ENCODE data around the gene IFNA4. TPM values are rescaled to one million over a fixed set of nuclear protein-coding genes. Genes with fewer than 3 reads are reported as not detected.

Gene IFNA4
- total RNA-seq, 1 donor from 2014 or later: not detected

GRCh38 chr9:21155501-21155900, 31.9 kb downstream of the IFNA4 start:
- intact Hi-C loops (cut with DNase I): no loop called here

GRCh38 chr9:21154018-21154608, 33.3 kb downstream of the IFNA4 start:
- Histone ChIP-seq H3K4me1 (no peaks in the 10 kb centered on the region), H3K27me3 (no peaks in the 10 kb centered on the region), H3K36me3 (no peaks in the 10 kb centered on the region), H3K4me3 (no peak overlapping the region), H3K9me3 (no peaks in the 10 kb centered on the region), H3K27ac (no peak overlapping the region)
- intact Hi-C loops (cut with DNase I): no loop called here
- DNase-seq (ENCODE audit: extremely low spot score in 2 of 2): no peak
- no peak for TF ChIP-seq POLR2AphosphoS5 (IDR thresholded peaks at IDR 0.05; ENCODE audit: insufficient read depth in 1 of 2, low read depth in 1 of 2)
- TF ChIP-seq CTCF (IDR thresholded peaks at IDR 0.05): no peak
- no peak for TF ChIP-seq POLR2A (IDR thresholded peaks at IDR 0.05)

More at GRCh38 chr9:21155501-21155900, 31.9 kb downstream of the IFNA4 start:
- no peaks in the 10 kb centered on the region for H3K27me3 ChIP-seq
- no peak for DNase-seq (ENCODE audit: extremely low spot score in 2 of 2)
- TF ChIP-seq POLR2A (IDR thresholded peaks at IDR 0.05): no peak
- no peak for TF ChIP-seq POLR2AphosphoS5 (IDR thresholded peaks at IDR 0.05; ENCODE audit: insufficient read depth in 1 of 2, low read depth in 1 of 2)
- TF ChIP-seq CTCF (IDR thresholded peaks at IDR 0.05): no peak
- H3K27ac ChIP-seq: no peak overlapping the region
- H3K36me3 ChIP-seq: no peaks in the 10 kb centered on the region
- no peaks in the 10 kb centered on the region for H3K9me3 ChIP-seq
- no peak overlapping the region for H3K4me3 ChIP-seq
- H3K4me1 ChIP-seq: no peaks in the 10 kb centered on the region

DNA sequence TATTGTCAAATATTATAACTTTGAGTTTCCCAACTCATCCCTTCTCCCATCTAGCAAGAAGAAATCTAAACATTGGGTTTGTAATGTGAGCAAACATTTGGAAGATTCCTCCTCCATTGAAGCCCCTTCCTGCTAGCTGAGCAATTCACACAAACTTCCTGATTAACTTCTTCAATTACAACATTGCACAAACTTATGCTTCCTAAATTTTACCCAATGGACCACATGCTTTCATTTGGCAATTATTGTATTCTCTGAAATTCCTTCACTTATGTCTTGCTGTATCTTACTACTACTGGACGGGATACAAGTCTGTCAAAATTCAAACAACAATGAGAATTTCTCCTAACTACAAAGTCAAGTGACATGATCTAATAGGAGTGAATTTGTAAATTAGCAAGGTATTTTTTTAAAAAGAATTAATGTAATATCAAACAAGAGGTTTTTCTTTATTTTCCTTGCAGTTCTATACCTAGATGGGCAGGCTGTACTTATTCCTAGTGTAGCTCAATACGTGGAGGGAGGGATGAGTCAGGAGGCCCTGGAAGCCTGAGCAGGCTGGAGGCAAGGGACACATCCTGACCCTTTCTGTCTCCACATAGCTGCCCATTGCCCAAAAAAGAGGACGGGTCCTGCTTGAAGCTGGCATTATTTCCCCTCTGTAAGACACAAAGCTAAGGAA, 33.9 kb downstream of the IFNA4 start:
- no peak for DNase-seq (ENCODE audit: extremely low spot score in 2 of 2)
- Histone ChIP-seq H3K4me1 (no peaks in the 10 kb centered on the region), H3K27me3 (no peaks in the 10 kb centered on the region), H3K27ac (no peak overlapping the region), H3K4me3 (no peak overlapping the region), H3K36me3 (no peaks in the 10 kb centered on the region), H3K9me3 (no peaks in the 10 kb centered on the region)
- intact Hi-C loops (cut with DNase I): no loop called here
- TF ChIP-seq CTCF (IDR thresholded peaks at IDR 0.05) (no peak), POLR2A (IDR thresholded peaks at IDR 0.05) (no peak), POLR2AphosphoS5 (IDR thresholded peaks at IDR 0.05; ENCODE audit: insufficient read depth in 1 of 2, low read depth in 1 of 2) (no peak)

DNA sequence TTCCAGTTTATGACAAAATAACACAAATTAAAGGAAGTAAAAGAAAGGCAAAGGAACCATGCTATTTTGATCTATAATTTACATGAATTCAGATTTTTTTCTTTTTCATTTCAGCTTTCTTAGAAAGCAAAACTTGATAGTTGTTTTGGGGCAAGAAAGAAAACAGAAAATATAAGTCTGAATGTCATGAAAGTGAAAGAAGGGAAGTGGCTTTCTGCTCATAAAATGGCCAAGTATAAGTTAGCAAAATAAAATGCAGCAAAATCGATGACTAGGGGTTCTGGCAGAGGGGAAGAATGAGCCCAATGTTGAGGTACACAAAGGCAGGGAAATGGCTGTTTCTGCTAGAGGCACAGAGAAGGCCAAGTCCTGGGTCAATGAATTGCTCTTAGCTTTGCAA, 42.8 kb downstream of the IFNA4 start:
- intact Hi-C loops (cut with DNase I): no loop called here
- no peaks in the 10 kb centered on the region for H3K27me3 ChIP-seq
- no peak overlapping the region for H3K4me3 ChIP-seq
- H3K36me3 ChIP-seq: no peaks in the 10 kb centered on the region
- H3K4me1 ChIP-seq: no peaks in the 10 kb centered on the region
- TF ChIP-seq CTCF (IDR thresholded peaks at IDR 0.05) (no peak), POLR2A (IDR thresholded peaks at IDR 0.05) (no peak), POLR2AphosphoS5 (IDR thresholded peaks at IDR 0.05; ENCODE audit: insufficient read depth in 1 of 2, low read depth in 1 of 2) (no peak)
- H3K27ac ChIP-seq: no peak overlapping the region
- no peaks in the 10 kb centered on the region for H3K9me3 ChIP-seq
- DNase-seq (ENCODE audit: extremely low spot score in 2 of 2): no peak

DNA sequence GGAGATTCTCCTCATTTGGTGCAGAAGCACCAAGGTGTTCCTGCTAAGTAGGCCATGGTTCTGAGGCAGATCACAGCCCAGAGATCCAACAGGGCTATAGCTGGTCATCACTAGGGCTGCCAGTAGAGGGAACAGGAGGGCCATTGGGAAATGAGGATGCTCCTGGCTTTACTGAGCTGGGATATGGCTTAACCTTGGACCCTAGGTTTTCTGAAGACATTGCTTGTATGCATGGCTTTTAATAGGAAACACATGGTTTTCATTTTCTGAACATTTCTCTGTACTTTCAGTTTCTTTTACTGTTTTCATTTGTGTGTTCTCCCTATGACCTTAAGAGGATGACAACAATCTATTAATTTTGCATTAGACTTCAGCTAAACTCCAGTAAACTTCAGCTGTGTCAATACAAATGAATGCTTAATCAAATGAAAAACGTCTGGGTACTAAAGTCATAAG, 45.9 kb downstream of the IFNA4 start, which contains the start of gene IFNW1:
IFNW1 (minus strand) TSS at position 406 of the 456 bp plus-strand sequence; CDS start at position 144, 262 bp downstream.
- DNase-seq (ENCODE audit: extremely low spot score in 2 of 2): no peak
- H3K27me3 ChIP-seq: no peaks in the 10 kb centered on the region
- intact Hi-C loops (cut with DNase I): no loop called here
- no peaks in the 10 kb centered on the region for H3K9me3 ChIP-seq
- no peaks in the 10 kb centered on the region for H3K4me1 ChIP-seq
- no peak within 1 kb of the TSS for H3K27ac ChIP-seq
- no peak within 1 kb of the TSS for H3K4me3 ChIP-seq
- no peaks in the 10 kb centered on the region for H3K36me3 ChIP-seq
- TF ChIP-seq POLR2A (IDR thresholded peaks at IDR 0.05): no peak
- no peak for TF ChIP-seq POLR2AphosphoS5 (IDR thresholded peaks at IDR 0.05; ENCODE audit: insufficient read depth in 1 of 2, low read depth in 1 of 2)
